CD4-positive, alpha-beta T cell treated with Interleukin-6 for 4 hours (primary cell): ENCODE results near the gene SAFB.

Experiments used
- DNase-seq: peaks from one replicate; pipeline ENCODE4 v3.0.0-alpha.2; 2020; ENCODE audit warnings: mixed read lengths

SAFB gene

DNA sequence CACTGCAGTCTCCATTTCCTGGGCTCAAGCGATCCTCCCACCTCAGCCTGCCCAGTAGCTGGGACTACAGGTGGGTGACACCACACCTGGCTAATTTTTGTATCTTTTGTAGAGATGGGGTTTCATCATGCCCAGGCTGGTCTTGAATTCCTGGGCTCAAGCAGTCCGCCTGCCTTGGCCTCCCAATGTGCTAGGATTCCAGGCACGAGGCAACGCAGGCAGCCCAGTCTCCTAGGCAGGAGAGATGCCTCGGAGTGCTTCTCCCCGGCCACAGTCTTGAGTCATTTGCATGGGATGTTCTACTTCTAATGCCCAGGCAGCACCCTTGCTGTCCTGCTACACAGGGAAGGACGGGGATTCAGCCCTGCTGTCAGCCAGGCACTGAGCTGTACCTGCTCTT lies 48.7 kb downstream of the SAFB start:
- no peak for DNase-seq

DNA sequence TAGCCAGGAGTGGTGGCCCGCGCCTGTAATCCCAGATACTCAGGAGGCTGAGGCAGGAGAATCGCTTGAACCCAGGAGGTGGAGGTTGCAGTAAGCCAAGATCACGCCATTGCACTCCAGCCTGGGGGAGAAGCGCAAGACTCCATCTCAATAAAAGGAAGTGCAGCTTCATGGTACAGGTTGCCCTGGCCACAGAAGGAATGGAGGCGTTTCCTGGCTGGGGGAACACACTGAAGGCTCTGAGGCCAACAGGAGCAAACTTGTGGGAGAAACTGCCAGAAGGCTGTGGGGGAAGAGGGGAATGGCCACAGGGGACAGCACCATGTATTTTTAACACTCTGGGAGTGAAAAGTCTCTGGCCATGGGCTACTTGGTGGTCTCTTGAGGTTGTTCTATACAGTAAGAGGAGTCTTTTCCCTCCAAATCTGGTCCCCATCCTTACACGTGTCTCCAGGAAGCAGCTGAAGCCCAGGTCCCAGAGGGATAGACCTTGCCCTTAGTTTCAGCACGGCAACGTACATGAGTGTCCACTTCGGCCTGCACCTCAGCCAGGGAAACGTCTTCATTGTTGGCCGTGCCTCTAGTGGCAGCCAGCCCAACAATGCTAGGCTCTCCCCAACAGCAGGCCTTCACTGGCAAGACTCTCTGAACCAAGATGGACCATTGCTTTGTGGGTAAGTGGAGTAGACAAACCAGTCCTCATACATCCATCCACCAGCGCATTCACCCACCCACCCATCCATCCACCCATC lies 50.0 kb downstream of the SAFB start:
- DNase-seq, result no peak

DNA sequence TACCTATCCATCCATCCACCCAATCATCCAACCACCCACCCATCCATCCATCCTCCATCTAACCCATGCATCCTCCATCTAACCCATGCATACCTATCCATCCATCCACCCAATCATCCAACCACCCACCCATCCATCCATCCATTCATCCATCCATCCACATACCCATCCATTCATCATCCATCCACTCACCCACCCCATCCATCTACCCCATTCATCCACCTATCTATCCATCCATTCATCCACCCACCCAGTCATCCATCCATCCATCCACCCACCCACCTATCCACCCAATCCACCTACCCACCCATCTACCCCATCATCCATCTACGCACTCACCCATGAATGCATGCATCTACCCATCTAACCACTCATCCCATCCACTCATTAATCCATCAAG lies 50.9 kb downstream of the SAFB start:
- no peak for DNase-seq

DNA sequence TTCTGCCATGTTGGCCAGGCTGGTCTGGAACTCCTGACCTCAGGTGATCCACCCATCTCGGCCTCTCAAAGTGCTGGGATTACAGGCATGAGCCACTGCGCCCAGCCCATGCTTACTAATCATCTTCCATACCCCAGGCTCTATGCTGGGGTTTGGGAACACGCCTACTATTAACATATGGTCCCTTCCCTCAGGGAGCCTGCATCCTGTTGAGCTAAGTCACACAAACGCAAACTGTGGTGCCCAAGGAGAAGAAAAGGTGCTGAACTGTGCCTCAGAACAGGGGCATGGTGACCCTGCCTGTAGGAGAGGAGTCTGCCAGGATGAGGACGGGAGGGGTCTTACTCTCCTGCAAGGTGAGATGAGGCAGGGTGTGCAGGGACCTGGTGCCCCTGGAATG lies 51.8 kb downstream of the SAFB start:
- DNase-seq, result no peak

DNA sequence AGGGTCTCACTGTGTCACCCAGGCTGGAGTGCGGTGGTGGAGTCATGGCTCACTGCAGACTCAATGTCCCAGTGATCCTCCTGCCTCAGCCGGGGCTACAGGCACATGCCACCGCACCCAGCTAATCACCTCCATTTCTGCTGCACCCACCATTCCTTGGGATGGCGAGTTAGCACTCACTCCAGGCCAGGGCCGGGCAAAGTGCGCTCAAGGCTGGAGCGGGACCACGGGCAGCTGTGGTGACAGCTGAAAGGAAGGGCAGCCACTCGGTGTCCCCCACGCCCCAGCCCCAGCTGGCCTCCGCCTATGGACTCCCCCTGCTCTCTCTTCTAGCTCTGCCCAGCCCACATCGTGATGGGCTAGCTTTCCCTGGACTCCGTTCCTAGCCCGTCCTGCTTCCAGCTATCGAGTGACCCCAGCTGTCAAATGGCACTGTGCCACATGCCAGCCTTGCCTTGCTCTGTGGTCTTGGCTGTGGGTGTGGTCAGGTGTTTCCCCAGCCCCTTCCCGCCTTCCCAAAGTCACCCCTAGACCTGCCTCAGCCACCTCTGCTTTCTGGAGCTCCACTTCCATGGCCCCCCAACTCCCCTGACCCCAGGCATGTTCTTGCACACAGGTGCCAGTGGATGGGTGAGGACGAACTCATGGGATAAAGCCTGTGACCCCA lies 53.4 kb downstream of the SAFB start:
- DNase-seq, result no peak

DNA sequence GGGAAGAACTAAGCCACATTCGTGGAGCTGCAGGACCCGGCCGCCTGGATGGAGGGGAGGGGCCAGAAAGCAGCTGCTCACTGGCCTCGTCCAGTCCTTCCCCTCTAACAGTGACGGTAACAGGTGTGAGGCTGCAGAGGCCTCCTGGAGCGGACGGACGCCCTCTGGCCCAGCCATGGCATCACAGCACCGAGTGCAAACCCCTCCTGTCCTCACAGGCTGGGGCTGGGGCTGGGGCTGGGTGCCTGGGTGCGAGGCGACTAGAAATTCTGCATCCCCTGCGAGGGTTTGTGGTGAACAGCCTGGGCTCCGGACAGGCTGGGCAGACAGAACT lies 53.9 kb downstream of the SAFB start:
- DNase-seq, result no peak

DNA sequence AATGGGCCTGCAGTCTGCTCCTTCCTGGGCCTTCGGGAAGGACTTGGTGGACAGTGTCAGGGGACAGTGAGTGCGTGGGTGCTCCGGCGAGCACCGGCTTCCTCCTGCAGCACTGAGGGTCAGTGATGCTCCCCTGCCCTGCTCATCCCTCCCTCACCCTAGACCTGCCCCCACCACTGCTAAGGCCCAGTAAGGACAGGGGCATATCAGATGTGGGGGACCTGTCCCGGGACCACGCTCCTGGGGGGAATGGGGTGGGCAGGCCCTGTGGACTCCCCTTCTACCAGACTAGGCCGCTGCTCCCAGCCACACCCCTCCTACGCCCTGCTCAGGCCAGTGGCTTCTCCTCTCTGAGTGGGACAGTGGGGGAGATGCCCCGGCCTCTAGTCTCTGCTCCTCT lies 54.3 kb downstream of the SAFB start:
- DNase-seq, result no peak

DNA sequence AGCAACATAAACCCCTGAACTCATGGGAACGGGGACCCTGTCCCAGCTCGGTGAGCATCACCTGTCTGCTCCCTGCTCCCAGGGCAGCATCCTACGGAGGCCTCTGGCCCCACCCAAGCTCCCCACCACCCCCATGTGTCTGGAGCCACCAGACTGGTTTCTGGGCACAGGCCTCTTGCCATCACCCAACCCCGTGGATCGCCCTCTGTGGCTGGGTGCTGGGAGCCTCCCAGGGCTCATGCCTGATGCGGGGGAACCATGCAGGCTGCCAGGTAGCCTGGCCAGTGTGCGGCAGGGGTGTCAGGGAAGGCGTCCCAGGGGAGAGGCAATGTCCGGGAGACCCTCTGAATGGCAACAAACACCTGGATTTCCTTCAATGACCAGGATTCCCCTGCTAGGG lies 54.7 kb downstream of the SAFB start:
- no peak for DNase-seq

- no peak for DNase-seq
These were observed 55.3 kb downstream of the SAFB start for GRCh38 chr19:5678071-5678718.

DNA sequence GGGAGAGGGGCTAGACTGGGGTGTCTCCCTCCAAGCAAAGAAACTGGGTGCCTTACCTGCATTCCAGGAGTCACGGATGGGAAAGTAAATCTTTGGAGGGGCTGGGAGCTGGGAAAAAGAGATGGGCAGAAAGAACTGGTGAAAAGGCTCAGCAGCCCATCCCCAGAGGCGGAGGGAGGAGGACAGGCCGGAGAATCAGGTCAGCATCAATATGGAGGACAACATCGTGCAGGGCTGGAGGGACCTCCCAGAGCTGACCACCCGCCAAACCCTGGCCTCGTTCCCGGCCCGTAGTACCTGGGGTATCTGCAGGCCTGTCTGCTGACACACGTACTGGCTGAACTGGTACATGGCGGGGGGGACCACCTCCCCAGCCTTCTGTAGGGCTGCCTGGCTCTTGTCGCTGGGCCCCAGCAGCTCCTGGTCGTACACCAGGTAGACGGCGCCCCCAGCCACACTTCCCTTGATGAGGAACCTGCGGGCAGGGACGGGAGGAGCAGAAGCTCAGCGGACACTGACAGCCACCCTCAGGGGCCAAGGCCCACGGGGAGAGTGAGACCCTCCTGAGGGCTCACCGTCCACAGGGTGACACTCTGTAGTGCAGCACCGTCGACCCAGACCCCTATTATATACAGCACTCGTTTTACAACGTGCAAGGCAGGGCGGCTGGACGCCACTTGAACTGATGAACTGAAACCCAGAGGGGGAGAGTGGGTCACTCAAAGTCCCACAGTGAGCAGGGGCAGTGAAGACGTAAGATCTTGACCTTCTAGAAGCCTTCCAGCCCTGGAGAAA lies 56.6 kb downstream of the SAFB start:
- DNase-seq, result no peak

DNA sequence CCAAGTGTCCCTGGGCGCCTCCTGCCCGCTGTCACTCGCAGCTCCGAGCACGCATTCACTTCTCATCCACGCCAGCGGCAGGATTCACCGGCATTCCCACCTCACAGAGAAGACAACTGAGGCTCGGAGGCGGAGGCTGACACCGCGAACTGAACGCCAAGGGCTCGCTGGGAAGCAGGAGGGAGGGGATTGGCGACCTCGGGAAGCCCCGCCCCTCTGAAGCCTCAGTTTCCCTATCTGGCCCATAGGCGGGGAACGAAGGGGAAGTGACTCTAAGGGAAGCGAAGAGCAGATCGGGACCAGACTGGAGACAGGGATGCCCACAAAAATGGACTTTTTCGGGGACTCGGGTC lies 57.2 kb downstream of the SAFB start:
- no peak for DNase-seq

GRCh38 chr19:5680437-5681368 lies 57.8 kb downstream of the SAFB start, which contains the start of the genes HSD11B1L and MICOS13:
Gene HSD11B1L, plus strand, starts transcription at chr19:5681027. Its CDS starts 3,806 bp downstream, at chr19:5684833.
Gene MICOS13, minus strand, starts transcription at chr19:5680516. Its CDS starts 30 bp downstream, at chr19:5680486.
- DNase-seq, result peak; percentile 98

GRCh38 chr19:5681391-5682106 lies 58.7 kb downstream of the SAFB start:
- DNase-seq, result no peak

GRCh38 chr19:5682107-5682482 lies 59.2 kb downstream of the SAFB start:
- no peak for DNase-seq

GRCh38 chr19:5683177-5683886 lies 60.4 kb downstream of the SAFB start:
- no peak for DNase-seq

GRCh38 chr19:5684694-5685430 lies 62.0 kb downstream of the SAFB start:
- no peak for DNase-seq

DNA sequence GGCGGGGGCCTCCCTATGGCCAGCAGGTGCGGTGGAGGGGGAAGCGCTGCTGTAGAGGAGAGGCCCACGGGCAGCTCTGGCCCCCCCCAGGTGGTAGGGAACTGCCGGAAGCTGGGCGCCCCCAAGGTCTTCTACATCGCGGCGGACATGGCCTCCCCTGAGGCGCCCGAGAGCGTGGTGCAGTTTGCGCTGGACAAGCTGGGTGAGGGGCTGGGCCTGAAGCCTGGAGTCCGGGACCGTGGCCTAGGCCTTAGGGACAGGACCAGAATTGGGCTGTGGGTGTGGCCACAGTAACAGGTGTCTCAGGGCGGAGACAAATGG lies 63.4 kb downstream of the SAFB start:
- DNase-seq, result no peak

- DNase-seq, result peak; percentile 99
These were observed 63.9 kb downstream of the SAFB start for GRCh38 chr19:5686647-5687359.

- no peak for DNase-seq
These were observed 64.7 kb downstream of the SAFB start for GRCh38 chr19:5687360-5688198.
